Measurements from ENCODE around the gene STAT6. TPM values are rescaled to one million over a fixed set of nuclear protein-coding genes. Genes with fewer than 3 reads are reported as not detected.

STAT6 gene
- total and polyA plus RNA-seq, 2 donors (not counting 3 experiments of a cell fraction or from before 2014, with no cell fraction given): 136 to 147 TPM

- no peaks in the 10 kb centered on the region for H3K36me3 ChIP-seq (ENCODE audit: control insufficient read depth in 2 of 2, extremely low read depth in 1 of 2, insufficient read depth in 2 of 2, low read length in 2 of 2)
- dilution Hi-C loops (cut with MboI; ENCODE audit: extremely low pct_ligation_motif_present, low sequenced_read_pairs) (no loop called here), intact Hi-C loops (cut with micrococcal nuclease) (no loop called here)
- H3K27ac ChIP-seq (ENCODE audit: insufficient read depth, low read depth, low read length): no peak overlapping the region
- TF ChIP-seq CTCF (IDR thresholded peaks at IDR 0.05; ENCODE audit: extremely low read depth in 1 of 2, insufficient read depth in 1 of 2, low read depth in 1 of 2, low read length in 2 of 2): no peak
- TF ChIP-seq POLR2AphosphoS5 (IDR thresholded peaks at IDR 0.05; ENCODE audit: insufficient read depth, low read depth, low read length): no peak
- TF ChIP-seq EZH2 (IDR thresholded peaks at IDR 0.05; ENCODE audit: borderline replicate concordance, low read depth, low read length, severe bottlenecking): no peak
- TF ChIP-seq JUN (IDR thresholded peaks at IDR 0.05; ENCODE audit: borderline replicate concordance, insufficient read depth, insufficient read length, low read depth): no peak
- no peak for TF ChIP-seq FOS (IDR thresholded peaks at IDR 0.05; ENCODE audit: borderline replicate concordance, insufficient read depth, low read length)
- TF ChIP-seq GATA2 (IDR thresholded peaks at IDR 0.05; ENCODE audit: insufficient read depth, insufficient read length, low read depth, low read length): no peak
- no peak for TF ChIP-seq POLR2A (IDR thresholded peaks at IDR 0.05; ENCODE audit: low read depth, low read length)
- no peak for TF ChIP-seq MAX (IDR thresholded peaks at IDR 0.05; ENCODE audit: insufficient read depth, insufficient read length)
- TF ChIP-seq MYC (IDR thresholded peaks at IDR 0.05; ENCODE audit: low read depth, low read length): no peak
- no peak overlapping the region for H3K4me2 ChIP-seq (ENCODE audit: insufficient read depth, low read length)
- DNase-seq (ENCODE audit: low read depth, low spot score) (no peak), FAIRE-seq (no peak)
- H3K4me3 ChIP-seq (replicated peaks in 1 of 3; ENCODE audit: insufficient read depth in 1 of 3, low read depth in 1 of 3, low read length in 3 of 3): no peak overlapping the region
- no TSS peak for BruUV-seq (replicated peaks)
- ChIA-PET POLR2A (no interaction called here), CTCF (interaction anchor here (0.7 kb wide), 1 partner anchor 78 kb away, joined by 3 read pairs; no protein-coding TSS in a partner anchor)
- no peaks in the 10 kb centered on the region for H3K9me3 ChIP-seq (replicated peaks; ENCODE audit: control insufficient read depth, insufficient read depth, low read length)
- no peak overlapping the region for H3K9ac ChIP-seq (replicated peaks; ENCODE audit: extremely low read depth, insufficient read depth, low read length)
- H3K27me3 ChIP-seq (ENCODE audit: control insufficient read depth in 2 of 2, insufficient read depth in 2 of 2, low read length in 2 of 2): peaks cover 12 to 17% of the 10 kb centered on the region in 2 experiments
- H4K20me1 ChIP-seq (replicated peaks; ENCODE audit: control insufficient read depth, extremely low read depth, insufficient read depth, low read length): no peaks in the 10 kb centered on the region
- no peaks in the 10 kb centered on the region for H3K4me1 ChIP-seq (ENCODE audit: control insufficient read depth, extremely low read depth, insufficient read depth, low read length)
- H2AFZ ChIP-seq (ENCODE audit: low read depth, low read length): no peak overlapping the region
- H3K79me2 ChIP-seq (ENCODE audit: control insufficient read depth, insufficient read depth, low read length): no peaks in the 10 kb centered on the region
- H3K9me1 ChIP-seq (replicated peaks; ENCODE audit: control insufficient read depth, extremely low read depth, insufficient read depth, low read length): no peaks in the 10 kb centered on the region
Observed at GRCh38 chr12:57046086-57046791, 64.9 kb downstream of the STAT6 start.

Other genes starting within 250 kb of the STAT6 start
- not detected in 2 replicates for gene SDR9C7, start 177.0 kb downstream of the STAT6 start, total RNA-seq
- not detected in 2 replicates for gene SDR9C7, start 177.0 kb downstream of the STAT6 start, polyA plus RNA-seq
- gene RDH16, start 153.8 kb downstream of the STAT6 start, total RNA-seq: 0.09 and 0.29 TPM in 2 replicates
- 0.08 and 0.13 TPM in 2 replicates for gene RDH16, start 153.8 kb downstream of the STAT6 start, polyA plus RNA-seq
- gene ZBTB39, start 104.8 kb downstream of the STAT6 start, total RNA-seq: 8.1 and 8.5 TPM in 2 replicates
- gene ZBTB39, start 104.8 kb downstream of the STAT6 start, polyA plus RNA-seq: 5.9 TPM in 2 replicates
- gene TAC3, start 94.8 kb downstream of the STAT6 start, total RNA-seq: not detected in 2 replicates
- gene TAC3, start 94.8 kb downstream of the STAT6 start, polyA plus RNA-seq: not detected in 2 replicates
- not detected in 2 replicates for gene MYO1A, start 61.2 kb downstream of the STAT6 start, total RNA-seq
- not detected in 2 replicates for gene MYO1A, start 61.2 kb downstream of the STAT6 start, polyA plus RNA-seq
- 21.5 and 27.7 TPM in 2 replicates for gene NEMP1, start 32.6 kb downstream of the STAT6 start, total RNA-seq
- gene NEMP1, start 32.6 kb downstream of the STAT6 start, polyA plus RNA-seq: 9.0 and 10.8 TPM in 2 replicates
- 13.4 and 15.9 TPM in 2 replicates for gene NAB2, start 22.2 kb downstream of the STAT6 start, total RNA-seq
- gene NAB2, start 22.2 kb downstream of the STAT6 start, polyA plus RNA-seq: 14.6 and 19.5 TPM in 2 replicates
- gene LRP1, start 17.1 kb upstream of the STAT6 start, total RNA-seq: 3.8 and 4.6 TPM in 2 replicates
- 1.5 and 1.6 TPM in 2 replicates for gene LRP1, start 17.1 kb upstream of the STAT6 start, polyA plus RNA-seq
- gene LRP1-AS, start 36.3 kb upstream of the STAT6 start, total RNA-seq: not detected in 2 replicates
- gene LRP1-AS, start 36.3 kb upstream of the STAT6 start, polyA plus RNA-seq: not detected in 2 replicates
- gene NXPH4, start 105.4 kb upstream of the STAT6 start, total RNA-seq: not detected in 2 replicates
- 0.07 TPM in 1 of 2 replicates, not detected in the other for gene NXPH4, start 105.4 kb upstream of the STAT6 start, polyA plus RNA-seq
- 148 and 155 TPM in 2 replicates for gene SHMT2, start 118.3 kb upstream of the STAT6 start, total RNA-seq
- gene SHMT2, start 118.3 kb upstream of the STAT6 start, polyA plus RNA-seq: 243 and 287 TPM in 2 replicates
- 0.55 and 1.0 TPM in 2 replicates for gene STAC3, start 139.8 kb upstream of the STAT6 start, total RNA-seq
- gene STAC3, start 139.8 kb upstream of the STAT6 start, polyA plus RNA-seq: 0.08 and 0.36 TPM in 2 replicates

Measured in endothelial cell of umbilical vein (primary cell).